HG03378 (cell line): ENCODE measurements around the gene ADGRG7.

Source experiments
- ATAC-seq: cut with Tn5 transposase; IDR thresholded peaks from one replicate; pipeline ENCODE4 v1.9.1; 2021; ENCODE audit warnings: mild to moderate bottlenecking, moderate library complexity; ENCODE audit not compliant: unreplicated experiment

ADGRG7 gene

GRCh38 chr3:100732435-100732834 lies 123.0 kb downstream of the ADGRG7 start:
- no peak for ATAC-seq

- ATAC-seq, result no peak
These were observed 127.9 kb downstream of the ADGRG7 start for GRCh38 chr3:100737334-100737733.

- ATAC-seq, result no peak
These were observed 130.8 kb downstream of the ADGRG7 start for GRCh38 chr3:100740207-100740606.

GRCh38 chr3:100743535-100743934 lies 134.1 kb downstream of the ADGRG7 start:
- no peak for ATAC-seq

GRCh38 chr3:100744671-100745070 lies 135.3 kb downstream of the ADGRG7 start:
- ATAC-seq, result no peak
